Ishikawa (cell line): Measurements from ENCODE around the gene GPC6.

Experiments used
- CEBPB ChIP-seq: IDR thresholded peaks from 2 replicates; pipeline ENCODE4 v1.6.1; 2012
- CREB1 ChIP-seq: IDR thresholded peaks from 2 replicates; pipeline ENCODE4 v1.6.1; 2012; ENCODE audit warnings: low read depth
- EGR1 ChIP-seq: IDR thresholded peaks from 2 replicates; pipeline ENCODE4 v1.6.1; 2012
- EP300 ChIP-seq: IDR thresholded peaks from 2 replicates; pipeline ENCODE4 v1.6.1; 2012; ENCODE audit warnings: borderline replicate concordance
- FOXM1 ChIP-seq: IDR thresholded peaks from 2 replicates; pipeline ENCODE4 v1.6.1; 2012; ENCODE audit warnings: low read depth, borderline replicate concordance
- NFIC ChIP-seq: IDR thresholded peaks from 2 replicates; pipeline ENCODE4 v1.6.1; 2012
- RAD21 ChIP-seq: IDR thresholded peaks from 2 replicates; pipeline ENCODE4 v1.6.1; 2012; ENCODE audit warnings: low read depth
- REST ChIP-seq: IDR thresholded peaks from 2 replicates; pipeline ENCODE4 v1.6.1; 2012; ENCODE audit warnings: low read depth, mild to moderate bottlenecking
- TAF1 ChIP-seq: IDR thresholded peaks from 2 replicates; pipeline ENCODE4 v1.6.1; 2012; ENCODE audit warnings: low read depth, mild to moderate bottlenecking
- TCF12 ChIP-seq: IDR thresholded peaks from 2 replicates; pipeline ENCODE4 v1.6.1; 2012; ENCODE audit warnings: low read depth
- TEAD4 ChIP-seq: IDR thresholded peaks from 2 replicates; pipeline ENCODE4 v1.6.1; 2012
- USF1 ChIP-seq: IDR thresholded peaks from 2 replicates; pipeline ENCODE4 v1.6.1; 2012
- YY1 ChIP-seq: IDR thresholded peaks from 2 replicates; pipeline ENCODE4 v1.6.1; 2012; ENCODE audit warnings: low read depth
- ZBTB7A ChIP-seq: IDR thresholded peaks from 2 replicates; pipeline ENCODE4 v1.6.1; 2012; ENCODE audit warnings: low read depth
- TF ChIP-seq, protein P1 (sequence below): IDR thresholded peaks from 2 replicates; pipeline ENCODE4 v1.6.1; 2012

GPC6 gene

DNA sequence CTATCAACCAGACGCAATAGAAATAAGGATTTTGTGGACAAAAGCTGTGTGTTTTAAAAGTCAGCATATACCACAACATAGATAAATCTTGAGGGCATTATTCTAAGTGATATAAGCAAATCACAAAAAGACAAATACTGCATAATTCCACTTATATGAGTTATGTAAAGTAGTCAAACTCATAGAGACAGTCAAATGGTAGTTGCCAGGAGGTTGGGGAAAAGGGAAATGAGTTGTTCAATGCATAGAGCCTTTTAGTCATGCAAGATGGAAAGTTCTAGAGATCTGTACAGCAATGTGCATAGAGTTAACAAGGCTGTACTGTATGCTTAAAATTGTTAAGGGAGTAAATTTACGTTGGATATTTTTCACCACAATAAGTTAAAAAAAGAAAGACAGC is 1008.1 kb downstream of the GPC6 start:
- TF ChIP-seq USF1 (no peak), TAF1 (no peak), FOXM1 (no peak)

- TF ChIP-seq TAF1 (no peak), RAD21 (no peak), YY1 (no peak), REST (no peak), EGR1 (no peak), TCF12 (no peak), TEAD4 (no peak), CREB1 (no peak), NFIC (no peak), EP300 (no peak), ZBTB7A (no peak), CEBPB (no peak), USF1 (no peak), FOXM1 (no peak)
- TF ChIP-seq, protein P1, sequence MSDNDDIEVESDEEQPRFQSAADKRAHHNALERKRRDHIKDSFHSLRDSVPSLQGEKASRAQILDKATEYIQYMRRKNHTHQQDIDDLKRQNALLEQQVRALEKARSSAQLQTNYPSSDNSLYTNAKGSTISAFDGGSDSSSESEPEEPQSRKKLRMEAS, result no peak
These were observed 1009.5 kb downstream of the GPC6 start for GRCh38 chr13:94236132-94236531.

GRCh38 chr13:94236872-94237271 is 1010.3 kb downstream of the GPC6 start:
- no peak for TF ChIP-seq ZBTB7A
- TF ChIP-seq EGR1, result no peak
- TF ChIP-seq YY1, result no peak
- TF ChIP-seq, protein P1, result no peak
- no peak for TF ChIP-seq RAD21
- TF ChIP-seq CREB1, result no peak
- TF ChIP-seq TCF12, result no peak
- no peak for TF ChIP-seq USF1
- TF ChIP-seq FOXM1, result no peak

DNA sequence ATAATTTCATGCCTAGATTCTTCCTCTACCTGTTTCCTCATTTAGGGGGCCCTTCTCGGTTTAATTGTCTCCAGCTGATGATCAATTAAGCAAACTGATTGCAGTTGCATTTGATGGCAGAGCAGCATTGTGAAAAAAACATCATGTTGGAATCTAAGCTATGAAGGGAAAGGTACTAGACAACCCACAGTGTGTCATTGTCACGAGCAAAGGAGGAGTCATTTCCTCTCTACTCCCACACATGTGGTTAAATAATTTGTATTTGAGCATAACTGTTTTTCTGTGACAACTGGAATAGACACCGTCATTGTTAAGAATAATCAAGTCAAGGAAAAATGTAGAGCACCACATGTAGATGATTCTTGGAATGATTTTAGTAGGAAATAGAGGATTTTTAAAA is 1012.5 kb downstream of the GPC6 start:
- no peak for TF ChIP-seq EP300
- no peak for TF ChIP-seq TAF1
- TF ChIP-seq CEBPB, result no peak
- no peak for TF ChIP-seq TEAD4
- TF ChIP-seq RAD21, result no peak
- TF ChIP-seq CREB1, result no peak
- no peak for TF ChIP-seq ZBTB7A
- TF ChIP-seq YY1, result no peak
- no peak for TF ChIP-seq FOXM1
- TF ChIP-seq REST, result no peak

GRCh38 chr13:94242554-94242953 is 1015.9 kb downstream of the GPC6 start:
- no peak for TF ChIP-seq FOXM1
- no peak for TF ChIP-seq TAF1
- no peak for TF ChIP-seq YY1
- TF ChIP-seq CREB1, result no peak
- TF ChIP-seq EP300, result no peak
- no peak for TF ChIP-seq CEBPB
- no peak for TF ChIP-seq TCF12
- TF ChIP-seq TEAD4, result no peak
- TF ChIP-seq REST, result no peak
- no peak for TF ChIP-seq RAD21
- TF ChIP-seq USF1, result no peak
- no peak for TF ChIP-seq EGR1
- no peak for TF ChIP-seq NFIC
- TF ChIP-seq, protein P1, result no peak
- TF ChIP-seq ZBTB7A, result no peak
